Activated naive CD8-positive, alpha-beta T cell treated with anti-CD3 and anti-CD28 coated beads for 36 hours (primary cell): ENCODE data around the gene NBEA. TPM values are rescaled to one million over a fixed set of nuclear protein-coding genes. Genes with fewer than 3 reads are reported as not detected.

ENCODE experiments used
- DNase-seq: peaks from one replicate; pipeline ENCODE4 v3.0.0; 2021
- H3K27ac Mint-ChIP-seq: one replicate; pipeline ENCODE4 v1.8.0; 2022; ENCODE audit warnings: mild to moderate bottlenecking, moderate library complexity, mixed read lengths
- H3K27me3 Mint-ChIP-seq: one replicate; pipeline ENCODE4 v1.8.0; 2022; ENCODE audit warnings: mild to moderate bottlenecking, mixed read lengths
- H3K36me3 Mint-ChIP-seq: one replicate; pipeline ENCODE4 v1.8.0; 2021; ENCODE audit warnings: mild to moderate bottlenecking, mixed read lengths
- H3K4me1 Mint-ChIP-seq: one replicate; pipeline ENCODE4 v1.8.0; 2021; ENCODE audit warnings: mixed read lengths
- H3K4me3 Mint-ChIP-seq: one replicate; pipeline ENCODE4 v1.8.0; 2022; ENCODE audit warnings: mild to moderate bottlenecking, moderate library complexity, mixed read lengths
- H3K9me3 Mint-ChIP-seq: one replicate; pipeline ENCODE4 v1.8.0; 2022; ENCODE audit warnings: mixed read lengths
- total RNA-seq, 2 experiments: library from RNA; stranded (reverse); gene quantifications; one replicate each; pipeline ENCODE4 v1.2.3, GENCODE V29; 2021

NBEA gene
- total RNA-seq, 2 experiments from 2014 or later: 0.39 to 0.42 TPM

- H3K4me1 Mint-ChIP-seq: no peaks in the 10 kb centered on the region
- H3K27ac Mint-ChIP-seq: no peak overlapping the region
- no peaks in the 10 kb centered on the region for H3K36me3 Mint-ChIP-seq
- no peaks in the 10 kb centered on the region for H3K27me3 Mint-ChIP-seq
- no peak for DNase-seq
- no peaks in the 10 kb centered on the region for H3K9me3 Mint-ChIP-seq
- no peak overlapping the region for H3K4me3 Mint-ChIP-seq
These were observed 610.2 kb downstream of the NBEA start for GRCh38 chr13:35552172-35552844.

DNA sequence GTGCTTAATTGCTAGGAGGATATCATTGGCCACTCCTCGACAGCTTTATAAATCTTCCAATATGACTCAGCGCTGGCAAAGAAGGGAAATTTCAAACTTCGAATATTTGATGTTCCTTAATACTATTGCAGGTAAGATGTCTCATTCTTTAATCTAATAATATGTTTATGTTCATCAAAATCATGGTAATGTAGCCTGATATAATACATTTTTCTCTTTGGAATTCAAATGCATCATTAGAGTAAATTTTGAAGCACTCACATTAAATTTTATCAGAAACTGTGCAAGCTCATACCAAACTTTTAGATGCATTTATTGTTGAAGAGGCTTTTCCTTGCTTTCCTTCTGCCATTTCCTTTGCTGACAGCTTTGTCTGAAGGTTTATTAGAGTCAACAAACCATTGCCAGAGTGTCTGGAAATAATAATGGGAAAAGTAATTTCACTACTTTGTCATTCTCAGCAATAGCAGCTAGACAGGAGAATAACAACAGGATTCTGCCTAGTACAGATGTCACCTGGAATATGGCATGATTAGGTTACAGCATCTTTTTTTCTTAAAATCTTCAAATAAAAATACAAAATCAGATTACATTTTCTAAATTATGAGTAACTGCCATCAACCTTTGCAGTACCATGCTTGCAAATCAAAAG is 613.0 kb downstream of the NBEA start:
- Mint-ChIP-seq H3K27ac (no peak overlapping the region), H3K36me3 (no peaks in the 10 kb centered on the region), H3K9me3 (no peaks in the 10 kb centered on the region), H3K4me1 (no peaks in the 10 kb centered on the region), H3K4me3 (no peak overlapping the region), H3K27me3 (no peaks in the 10 kb centered on the region)
- DNase-seq: no peak

- no peaks in the 10 kb centered on the region for H3K27me3 Mint-ChIP-seq
- H3K4me3 Mint-ChIP-seq: no peak overlapping the region
- no peak for DNase-seq
- H3K9me3 Mint-ChIP-seq: no peaks in the 10 kb centered on the region
- H3K27ac Mint-ChIP-seq: no peak overlapping the region
- no peaks in the 10 kb centered on the region for H3K4me1 Mint-ChIP-seq
- no peaks in the 10 kb centered on the region for H3K36me3 Mint-ChIP-seq
These were observed 615.4 kb downstream of the NBEA start for GRCh38 chr13:35557475-35557874.

GRCh38 chr13:35561540-35561939 is 619.5 kb downstream of the NBEA start:
- Mint-ChIP-seq H3K27me3 (no peaks in the 10 kb centered on the region), H3K27ac (no peak overlapping the region), H3K9me3 (no peaks in the 10 kb centered on the region), H3K4me1 (no peaks in the 10 kb centered on the region), H3K36me3 (no peaks in the 10 kb centered on the region), H3K4me3 (no peak overlapping the region)
- no peak for DNase-seq

DNA sequence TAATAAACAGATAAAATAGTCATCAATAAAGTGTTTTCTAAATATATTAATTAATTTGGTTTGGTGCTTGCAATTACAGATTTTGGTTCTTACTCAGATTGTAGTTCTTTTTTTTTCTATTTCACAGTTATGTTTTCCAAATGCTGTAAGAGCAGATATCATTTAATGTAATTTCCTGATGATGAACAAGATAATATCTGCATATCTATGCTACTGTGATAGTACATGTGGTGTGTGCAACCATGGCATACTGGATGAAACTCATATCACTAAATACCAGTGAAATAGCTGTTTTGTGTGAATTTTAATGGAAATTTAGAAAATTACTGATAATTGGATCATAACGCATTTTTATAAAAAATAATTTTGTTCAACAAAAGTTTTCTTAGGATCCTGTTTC is 623.2 kb downstream of the NBEA start:
- Mint-ChIP-seq H3K4me3 (no peak overlapping the region), H3K36me3 (no peaks in the 10 kb centered on the region), H3K27ac (no peak overlapping the region), H3K4me1 (no peaks in the 10 kb centered on the region), H3K9me3 (no peaks in the 10 kb centered on the region), H3K27me3 (no peaks in the 10 kb centered on the region)
- no peak for DNase-seq

DNA sequence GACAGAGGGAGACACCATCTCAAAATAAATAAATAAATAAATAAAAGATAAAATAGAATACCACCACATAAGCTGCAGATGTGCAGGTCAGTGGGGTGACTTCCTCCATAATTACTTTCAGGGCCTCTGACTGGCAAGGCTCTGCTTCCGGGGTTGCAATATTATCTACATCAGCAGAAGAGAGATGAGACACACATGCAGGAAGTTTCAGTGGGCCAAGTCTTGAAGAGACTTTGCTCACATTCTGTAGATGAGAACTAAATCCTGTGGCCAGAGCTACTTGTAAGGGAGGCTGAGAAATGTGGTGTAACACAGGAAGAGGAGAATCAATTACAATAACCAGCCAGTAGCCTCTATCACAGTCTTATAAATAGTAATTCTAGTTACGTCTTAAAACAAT is 624.3 kb downstream of the NBEA start:
- H3K9me3 Mint-ChIP-seq: no peaks in the 10 kb centered on the region
- no peaks in the 10 kb centered on the region for H3K4me1 Mint-ChIP-seq
- no peaks in the 10 kb centered on the region for H3K27me3 Mint-ChIP-seq
- H3K27ac Mint-ChIP-seq: no peak overlapping the region
- no peak for DNase-seq
- no peak overlapping the region for H3K4me3 Mint-ChIP-seq
- no peaks in the 10 kb centered on the region for H3K36me3 Mint-ChIP-seq

- no peaks in the 10 kb centered on the region for H3K9me3 Mint-ChIP-seq
- no peaks in the 10 kb centered on the region for H3K4me1 Mint-ChIP-seq
- DNase-seq: no peak
These were observed 625.4 kb downstream of the NBEA start for GRCh38 chr13:35567406-35567980.

DNA sequence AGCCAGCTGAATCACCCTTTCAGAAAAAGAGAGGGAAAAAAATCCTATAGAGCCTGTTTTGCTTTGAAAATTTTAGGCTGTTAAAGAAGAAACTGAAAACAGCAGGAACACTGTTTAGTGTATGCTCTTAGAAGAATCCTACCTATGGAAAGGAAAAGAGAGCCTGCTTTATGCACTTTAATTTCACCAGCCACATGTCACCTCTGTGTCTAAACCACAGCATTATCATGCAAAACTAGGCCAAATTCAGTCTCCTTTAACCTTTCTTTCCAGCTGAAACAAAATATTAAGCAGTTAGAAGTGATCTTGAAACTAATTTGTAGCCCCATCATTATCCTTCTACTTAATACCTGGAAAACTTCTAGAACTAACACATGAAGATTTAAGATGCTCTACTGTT is 631.6 kb downstream of the NBEA start:
- H3K9me3 Mint-ChIP-seq: no peaks in the 10 kb centered on the region
- H3K27ac Mint-ChIP-seq: no peak overlapping the region
- DNase-seq: no peak
- peaks cover 2% of the 10 kb centered on the region for H3K36me3 Mint-ChIP-seq
- no peaks in the 10 kb centered on the region for H3K4me1 Mint-ChIP-seq
- no peak overlapping the region for H3K4me3 Mint-ChIP-seq
- H3K27me3 Mint-ChIP-seq: no peaks in the 10 kb centered on the region

More at GRCh38 chr13:35567406-35567980, 625.4 kb downstream of the NBEA start:
- H3K4me3 Mint-ChIP-seq: no peak overlapping the region
- H3K27me3 Mint-ChIP-seq: no peaks in the 10 kb centered on the region
- no peak overlapping the region for H3K27ac Mint-ChIP-seq
- H3K36me3 Mint-ChIP-seq: no peaks in the 10 kb centered on the region

DNA sequence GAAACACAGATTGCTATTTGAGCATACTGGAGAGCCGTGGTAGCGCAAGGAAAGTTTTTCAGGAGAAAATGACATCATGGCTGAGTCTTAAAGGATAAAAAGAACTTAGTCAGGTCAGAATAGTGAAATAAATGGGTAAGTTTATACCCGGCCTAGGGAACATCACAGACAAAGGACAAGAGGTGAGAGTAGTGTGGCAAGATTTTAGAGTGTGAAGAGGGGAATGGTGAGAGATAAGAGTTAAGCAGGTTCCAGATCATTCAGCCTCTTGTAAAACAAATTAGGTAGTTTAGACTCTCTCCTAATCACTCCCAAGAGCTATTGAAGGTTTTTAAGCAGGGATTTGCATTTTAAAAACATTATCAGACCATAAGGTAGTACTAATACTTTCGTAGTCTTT is 650.4 kb downstream of the NBEA start:
- DNase-seq: no peak
- no peak overlapping the region for H3K4me3 Mint-ChIP-seq
- no peaks in the 10 kb centered on the region for H3K27me3 Mint-ChIP-seq
- no peaks in the 10 kb centered on the region for H3K4me1 Mint-ChIP-seq
- no peaks in the 10 kb centered on the region for H3K9me3 Mint-ChIP-seq
- H3K36me3 Mint-ChIP-seq: no peaks in the 10 kb centered on the region
- no peak overlapping the region for H3K27ac Mint-ChIP-seq

GRCh38 chr13:35593651-35594050 is 651.6 kb downstream of the NBEA start:
- no peak overlapping the region for H3K4me3 Mint-ChIP-seq
- no peaks in the 10 kb centered on the region for H3K4me1 Mint-ChIP-seq
- no peaks in the 10 kb centered on the region for H3K27me3 Mint-ChIP-seq
- H3K9me3 Mint-ChIP-seq: no peaks in the 10 kb centered on the region
- no peak for DNase-seq
- H3K36me3 Mint-ChIP-seq: no peaks in the 10 kb centered on the region
- H3K27ac Mint-ChIP-seq: no peak overlapping the region

DNA sequence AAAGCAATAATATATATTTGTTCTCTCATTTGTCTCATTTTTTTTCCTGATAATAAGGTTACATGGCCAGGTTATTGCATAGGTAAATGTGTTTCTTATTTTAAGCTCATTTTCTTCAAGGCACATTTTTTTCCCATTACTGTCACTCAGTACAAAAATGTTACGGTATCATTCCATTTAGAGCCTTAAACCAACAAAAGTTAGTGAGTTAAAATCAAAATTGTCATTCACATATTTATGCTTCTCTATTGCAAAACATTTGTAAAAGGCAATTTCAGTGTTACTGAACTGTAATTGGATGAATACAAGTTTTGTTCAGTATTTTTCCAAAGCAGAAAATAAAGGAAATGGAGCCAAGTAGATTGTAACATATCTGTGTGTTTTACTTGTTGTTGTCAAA is 652.0 kb downstream of the NBEA start:
- Mint-ChIP-seq H3K4me1 (no peaks in the 10 kb centered on the region), H3K27ac (no peak overlapping the region), H3K27me3 (no peaks in the 10 kb centered on the region), H3K4me3 (no peak overlapping the region), H3K36me3 (no peaks in the 10 kb centered on the region), H3K9me3 (no peaks in the 10 kb centered on the region)
- no peak for DNase-seq

GRCh38 chr13:35595181-35595580 is 653.1 kb downstream of the NBEA start:
- Mint-ChIP-seq H3K4me3 (no peak overlapping the region), H3K9me3 (no peaks in the 10 kb centered on the region), H3K27ac (no peak overlapping the region), H3K4me1 (no peaks in the 10 kb centered on the region), H3K36me3 (no peaks in the 10 kb centered on the region), H3K27me3 (no peaks in the 10 kb centered on the region)
- no peak for DNase-seq

GRCh38 chr13:35596321-35597030 is 654.4 kb downstream of the NBEA start:
- Mint-ChIP-seq H3K27ac (no peak overlapping the region), H3K9me3 (no peaks in the 10 kb centered on the region), H3K4me3 (no peak overlapping the region), H3K27me3 (no peaks in the 10 kb centered on the region), H3K36me3 (no peaks in the 10 kb centered on the region), H3K4me1 (no peaks in the 10 kb centered on the region)
- no peak for DNase-seq

- Mint-ChIP-seq H3K27me3 (no peaks in the 10 kb centered on the region), H3K4me1 (no peaks in the 10 kb centered on the region), H3K9me3 (no peaks in the 10 kb centered on the region), H3K27ac (no peak overlapping the region), H3K36me3 (no peaks in the 10 kb centered on the region), H3K4me3 (no peak overlapping the region)
- DNase-seq: no peak
These were observed 655.4 kb downstream of the NBEA start for GRCh38 chr13:35597451-35597850.

GRCh38 chr13:35598233-35598632 is 656.2 kb downstream of the NBEA start:
- H3K4me1 Mint-ChIP-seq: no peaks in the 10 kb centered on the region
- H3K9me3 Mint-ChIP-seq: no peaks in the 10 kb centered on the region
- H3K27me3 Mint-ChIP-seq: no peaks in the 10 kb centered on the region
- no peaks in the 10 kb centered on the region for H3K36me3 Mint-ChIP-seq
- no peak overlapping the region for H3K4me3 Mint-ChIP-seq
- H3K27ac Mint-ChIP-seq: no peak overlapping the region
- no peak for DNase-seq
